Left lung (tissue), 10 donors: ENCODE measurements around the gene SERPINC1. TPM values are rescaled to one million over a fixed set of nuclear protein-coding genes. Genes with fewer than 3 reads are reported as not detected.
"Not testable (repeated sequence)": the region's sequence is repeated elsewhere in the genome, so short reads cannot be mapped to it uniquely, and the experiment has no call there.

Experiments used
- ATAC-seq: fragments of 200-7000 bp; cut with Tn5 transposase; one replicate; pipeline ENCODE4 v1.9.1; 2020; ENCODE audit warnings: moderate library complexity
- DNase-seq, 4 donors: peaks; one replicate each; pipeline ENCODE4 v3.0.0-alpha.2; 2013 to 2020
- H3K27ac ChIP-seq, 2 donors: fragments of 200-600 bp; sonication (generic) in 1 of 2; one replicate each; pipeline versions ENCODE4 v1.5.0 to v1.8.0; 2020 to 2021
- H3K27me3 ChIP-seq, 2 donors: fragments of 200-600 bp; sonication (generic) in 1 of 2; one replicate each; pipeline versions ENCODE4 v1.5.0 to v1.8.0; 2020 to 2021
- H3K36me3 ChIP-seq, 2 donors: fragments of 200-600 bp; sonication (generic) in 1 of 2; one replicate each; pipeline versions ENCODE4 v1.5.0 to v1.8.0; 2020 to 2021
- H3K4me1 ChIP-seq, 2 donors: fragments of 200-600 bp; one replicate each; pipeline ENCODE4 v1.8.0; 2021
- H3K4me3 ChIP-seq, 2 donors: fragments of 200-600 bp; sonication (generic) in 1 of 2; one replicate each; pipeline versions ENCODE4 v1.5.0 to v1.8.0; 2020 to 2021; ENCODE audit warnings: mild to moderate bottlenecking in 1 of 2
- H3K9me3 ChIP-seq, 2 donors: fragments of 200-600 bp; sonication (generic) in 1 of 2; one replicate each; pipeline versions ENCODE4 v1.5.0 to v1.8.0; 2020 to 2021
- intact Hi-C, 2 donors: fragments of 100-400 bp; cut with DNase I; formaldehyde crosslinking; loops; one replicate each; pipeline versions ENCODE4 v1.11.2 to v1.14.2; 2022
- polyA plus RNA-seq, 6 donors: library from polyadenylated mRNA; unstranded; fragments of 120-200 nt; gene quantifications; one replicate each; pipeline ENCODE4 v1.2.1, GENCODE V29; 2013; ENCODE audit not compliant: insufficient read length in 6 of 6
- total RNA-seq, 2 donors: library from RNA; stranded (reverse); fragmentation: NEBNext Ultra II Directional; extraction: Animal tissue kit (Norgen Biotek cat#: 25700); gene quantifications; one replicate each; pipeline ENCODE4 v1.2.1, GENCODE V29; 2021
- TF ChIP-seq, protein P1 (sequence below), 2 donors: fragments of 200-600 bp; sonication (generic) in 1 of 2; IDR thresholded peaks; one replicate each; pipeline versions ENCODE4 v1.5.0 to v1.8.0; 2021; ENCODE audit warnings: antibody characterized with exemption in 2 of 2
- donor health status: DM: no; HTN: yes; CAD: no.
- donor health status: DM: no; HTN: no; CAD: no.

The SERPINC1 gene
- total and polyA plus RNA-seq, 8 donors: 0.13 to 0.54 (median 0.43) TPM; not detected in 1

DNA sequence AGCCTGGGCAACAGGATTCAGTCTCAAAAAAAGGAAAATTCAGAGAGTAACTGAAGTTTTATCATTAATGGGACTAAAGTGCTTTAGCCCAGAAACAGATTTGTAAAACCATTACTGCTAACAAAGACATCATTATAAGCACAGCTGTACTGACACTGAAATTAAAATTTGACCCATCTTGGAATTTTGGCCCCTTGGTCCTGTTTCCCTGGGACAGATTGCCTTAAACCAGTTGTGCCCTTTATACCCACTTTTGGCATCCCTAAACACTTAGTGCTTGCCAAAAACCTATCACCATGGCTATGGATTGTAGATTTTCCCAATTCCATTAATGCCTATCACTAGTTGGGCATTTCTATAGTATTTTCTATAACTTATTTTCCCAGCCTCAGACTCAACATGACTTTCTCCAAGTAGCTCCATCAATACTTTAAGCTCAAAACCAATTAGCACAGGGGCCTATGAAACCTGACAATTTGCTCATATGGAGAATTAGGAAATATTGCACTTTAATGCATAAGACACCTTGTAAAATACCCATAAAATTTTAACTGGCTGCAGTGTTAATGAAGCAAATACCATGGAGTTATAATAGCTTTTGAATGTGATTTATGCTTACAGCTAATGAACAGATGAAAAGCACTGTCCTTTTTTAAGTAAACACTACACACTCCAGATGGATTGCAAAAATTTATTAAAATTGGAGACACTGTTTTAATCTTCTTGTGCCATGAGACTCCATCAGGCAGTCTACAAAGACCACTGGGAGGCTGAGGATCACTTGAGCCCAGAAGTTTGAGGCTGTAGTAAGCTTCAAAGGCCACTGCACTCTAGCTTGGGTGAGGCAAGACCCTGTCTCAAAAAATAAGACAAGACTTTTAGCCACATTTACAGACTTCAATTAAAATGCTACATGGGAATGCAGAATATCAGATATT, 53.6 kb downstream of the SERPINC1 start:
- no peaks in the 10 kb centered on the region for H3K27me3 ChIP-seq
- H3K4me3 ChIP-seq: peak overlapping the region in 1 of 2 donors; percentile 87
- H3K27ac ChIP-seq: no peak overlapping the region
- H3K36me3 ChIP-seq: peaks cover 3 to 77% of the 10 kb centered on the region in 2 donors
- no peaks in the 10 kb centered on the region for H3K9me3 ChIP-seq
- DNase-seq (no peak), ATAC-seq (no peak)
- TF ChIP-seq, protein P1, sequence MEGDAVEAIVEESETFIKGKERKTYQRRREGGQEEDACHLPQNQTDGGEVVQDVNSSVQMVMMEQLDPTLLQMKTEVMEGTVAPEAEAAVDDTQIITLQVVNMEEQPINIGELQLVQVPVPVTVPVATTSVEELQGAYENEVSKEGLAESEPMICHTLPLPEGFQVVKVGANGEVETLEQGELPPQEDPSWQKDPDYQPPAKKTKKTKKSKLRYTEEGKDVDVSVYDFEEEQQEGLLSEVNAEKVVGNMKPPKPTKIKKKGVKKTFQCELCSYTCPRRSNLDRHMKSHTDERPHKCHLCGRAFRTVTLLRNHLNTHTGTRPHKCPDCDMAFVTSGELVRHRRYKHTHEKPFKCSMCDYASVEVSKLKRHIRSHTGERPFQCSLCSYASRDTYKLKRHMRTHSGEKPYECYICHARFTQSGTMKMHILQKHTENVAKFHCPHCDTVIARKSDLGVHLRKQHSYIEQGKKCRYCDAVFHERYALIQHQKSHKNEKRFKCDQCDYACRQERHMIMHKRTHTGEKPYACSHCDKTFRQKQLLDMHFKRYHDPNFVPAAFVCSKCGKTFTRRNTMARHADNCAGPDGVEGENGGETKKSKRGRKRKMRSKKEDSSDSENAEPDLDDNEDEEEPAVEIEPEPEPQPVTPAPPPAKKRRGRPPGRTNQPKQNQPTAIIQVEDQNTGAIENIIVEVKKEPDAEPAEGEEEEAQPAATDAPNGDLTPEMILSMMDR (IDR thresholded peaks at IDR 0.05): no peak
- peaks cover 20 to 38% of the 10 kb centered on the region in 2 donors for H3K4me1 ChIP-seq
- intact Hi-C loops: no loop called here

- ATAC-seq (no peak), DNase-seq (no peak)
- Histone ChIP-seq H3K9me3 (no peaks in the 10 kb centered on the region), H3K27me3 (no peaks in the 10 kb centered on the region), H3K27ac (no peak overlapping the region), H3K4me1 (peaks cover 20 to 38% of the 10 kb centered on the region in 2 donors), H3K36me3 (peaks cover 3 to 84% of the 10 kb centered on the region in 2 donors), H3K4me3 (no peak overlapping the region)
- TF ChIP-seq, protein P1 (IDR thresholded peaks at IDR 0.05): no peak
- intact Hi-C loops: no loop called here
These were observed 54.3 kb downstream of the SERPINC1 start for GRCh38 chr1:173862769-173863223.

DNA sequence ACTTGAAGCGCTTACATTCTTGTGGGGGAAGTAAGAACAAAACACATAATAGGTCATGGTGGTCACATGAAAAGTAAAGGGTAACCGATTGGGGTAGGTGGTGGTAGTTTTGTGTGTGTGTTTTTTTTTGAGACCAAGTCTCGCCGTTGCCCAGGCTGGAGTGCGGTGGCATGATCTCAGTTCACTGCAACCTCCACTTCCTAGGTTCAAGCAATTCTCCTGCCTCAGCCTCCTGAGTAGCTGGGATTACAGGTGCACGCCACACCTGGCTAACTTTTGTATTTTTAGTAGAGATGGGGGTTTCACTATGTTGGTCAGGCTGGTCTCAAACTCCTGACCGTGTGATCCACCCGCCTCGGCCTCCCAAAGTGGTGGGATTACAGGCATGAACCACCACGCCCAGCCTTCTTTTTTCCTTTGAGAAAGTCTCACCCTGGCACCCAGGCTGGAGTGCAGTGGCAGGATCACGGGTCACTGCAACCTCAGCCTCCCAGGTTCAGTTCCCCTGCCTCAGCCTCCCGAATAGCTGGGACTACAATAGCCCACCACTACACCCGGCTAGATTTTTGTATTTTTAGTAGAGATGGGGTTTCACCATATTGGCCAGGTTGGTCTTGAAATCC, 54.9 kb downstream of the SERPINC1 start:
- H3K36me3 ChIP-seq: peaks cover 3 to 90% of the 10 kb centered on the region in 2 donors
- intact Hi-C loops, H3K27me3 ChIP-seq, H3K4me3 ChIP-seq, H3K9me3 ChIP-seq, ATAC-seq, DNase-seq, H3K27ac ChIP-seq: not testable (repeated sequence)
- H3K4me1 ChIP-seq: peaks cover 20 to 37% of the 10 kb centered on the region in 2 donors

GRCh38 chr1:173861731-173862145, 55.4 kb downstream of the SERPINC1 start:
- Histone ChIP-seq H3K9me3 (no peaks in the 10 kb centered on the region), H3K27ac (no peak overlapping the region), H3K36me3 (peaks cover 3 to 94% of the 10 kb centered on the region in 2 donors), H3K27me3 (no peaks in the 10 kb centered on the region), H3K4me3 (no peak overlapping the region), H3K4me1 (peaks cover 16 to 32% of the 10 kb centered on the region in 2 donors)
- TF ChIP-seq, protein P1 (IDR thresholded peaks at IDR 0.05): no peak
- intact Hi-C loops: no loop called here
- ATAC-seq (no peak), DNase-seq (no peak)

DNA sequence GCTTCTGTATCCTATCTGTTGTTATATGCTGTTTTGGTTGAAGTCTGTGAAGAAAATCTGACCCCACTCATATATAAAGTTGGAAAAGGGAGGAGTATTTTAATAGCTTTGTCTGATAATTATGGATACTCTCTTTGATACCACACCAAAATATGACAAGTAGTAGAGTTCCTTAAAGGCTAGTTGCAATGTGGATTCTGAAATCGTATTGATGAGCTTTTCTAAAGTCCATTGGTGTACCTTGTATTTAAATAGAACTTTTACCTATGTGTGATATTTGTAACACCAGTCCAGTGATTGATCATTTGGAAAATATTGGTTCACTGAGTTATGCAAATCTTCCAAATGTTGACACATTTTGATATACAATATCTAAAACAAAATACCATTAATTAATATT, 57.1 kb downstream of the SERPINC1 start:
- no peak overlapping the region for H3K4me3 ChIP-seq
- DNase-seq (no peak), ATAC-seq (no peak)
- intact Hi-C loops: no loop called here
- H3K9me3 ChIP-seq: no peaks in the 10 kb centered on the region
- TF ChIP-seq, protein P1 (IDR thresholded peaks at IDR 0.05): no peak
- H3K27ac ChIP-seq: no peak overlapping the region
- H3K4me1 ChIP-seq: peaks cover 0 to 15% of the 10 kb centered on the region in 2 donors
- no peaks in the 10 kb centered on the region for H3K27me3 ChIP-seq
- peaks cover 2 to 92% of the 10 kb centered on the region in 2 donors for H3K36me3 ChIP-seq

DNA sequence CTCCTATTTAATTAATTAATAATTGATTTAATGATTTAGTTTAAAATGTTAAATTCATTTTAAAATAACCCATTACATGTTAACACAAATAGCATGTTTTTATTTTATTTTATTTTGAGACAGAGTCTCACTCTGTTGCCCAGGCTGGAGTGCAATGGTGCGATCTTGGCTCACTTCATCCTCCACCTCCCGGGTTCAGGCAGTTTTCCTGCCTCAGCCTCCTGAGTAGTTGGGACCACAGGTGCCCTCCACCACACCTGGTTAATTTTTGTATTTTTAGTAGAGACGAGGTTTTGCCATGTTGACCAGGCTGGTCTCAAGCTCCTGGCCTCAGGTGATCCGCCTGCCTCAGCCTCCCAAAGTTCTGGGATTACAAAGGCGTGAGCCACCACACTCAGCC, 57.6 kb downstream of the SERPINC1 start:
- H3K4me3 ChIP-seq, ATAC-seq, intact Hi-C loops, H3K4me1 ChIP-seq, DNase-seq, H3K27ac ChIP-seq, H3K27me3 ChIP-seq, H3K9me3 ChIP-seq: not testable (repeated sequence)
- H3K36me3 ChIP-seq: peaks cover 0 to 92% of the 10 kb centered on the region in 2 donors
